ENCODE data around the gene KCNH4.
"Not testable (repeated sequence)": the region's sequence is repeated elsewhere in the genome, so short reads cannot be mapped to it uniquely, and the experiment has no call there.

KCNH4 gene

GRCh38 chr17:42214156-42214555 lies 33.2 kb upstream of the KCNH4 start:
- no peaks in the 10 kb centered on the region for H3K27me3 ChIP-seq (ENCODE audit: insufficient read depth, insufficient read length)
- no peaks in the 10 kb centered on the region for H3K9me3 ChIP-seq (ENCODE audit: insufficient read depth, low read length)
- no peaks in the 10 kb centered on the region for H3K4me1 ChIP-seq (ENCODE audit: insufficient read depth, insufficient read length)
- no peak overlapping the region for H3K4me3 ChIP-seq (ENCODE audit: insufficient read length, low read depth)
- H3K36me3 ChIP-seq (ENCODE audit: insufficient read depth, insufficient read length, low read length): peaks cover 39% of the 10 kb centered on the region
- TF ChIP-seq SUZ12 (IDR thresholded peaks at IDR 0.05; ENCODE audit: extremely low read depth, insufficient read depth, insufficient read length) (no peak), ZNF274 (IDR thresholded peaks at IDR 0.05; ENCODE audit: low read depth, low read length) (no peak), YY1 (IDR thresholded peaks at IDR 0.05; ENCODE audit: insufficient read depth, insufficient read length) (no peak)
- no peak overlapping the region for H3K9ac ChIP-seq (ENCODE audit: insufficient read length, low read depth)
- no peak for DNase-seq (ENCODE audit: low read depth, low spot score)

GRCh38 chr17:42212382-42212781 lies 31.4 kb upstream of the KCNH4 start:
- no peak for DNase-seq (ENCODE audit: low read depth, low spot score)
- Histone ChIP-seq H3K9ac (ENCODE audit: insufficient read length, low read depth) (no peak overlapping the region), H3K36me3 (ENCODE audit: insufficient read depth, insufficient read length, low read length) (peaks cover 34% of the 10 kb centered on the region), H3K9me3 (ENCODE audit: insufficient read depth, low read length) (no peaks in the 10 kb centered on the region), H3K4me3 (ENCODE audit: insufficient read length, low read depth) (no peak overlapping the region), H3K27me3 (ENCODE audit: insufficient read depth, insufficient read length) (no peaks in the 10 kb centered on the region), H3K4me1 (ENCODE audit: insufficient read depth, insufficient read length) (no peaks in the 10 kb centered on the region)
- TF ChIP-seq YY1 (IDR thresholded peaks at IDR 0.05; ENCODE audit: insufficient read depth, insufficient read length) (no peak), ZNF274 (IDR thresholded peaks at IDR 0.05; ENCODE audit: low read depth, low read length) (no peak), SUZ12 (IDR thresholded peaks at IDR 0.05; ENCODE audit: extremely low read depth, insufficient read depth, insufficient read length) (no peak)

- H3K4me3 ChIP-seq (ENCODE audit: insufficient read length, low read depth); H3K9me3 ChIP-seq (ENCODE audit: insufficient read depth, low read length); H3K27me3 ChIP-seq (ENCODE audit: insufficient read depth, insufficient read length); H3K4me1 ChIP-seq (ENCODE audit: insufficient read depth, insufficient read length); H3K9ac ChIP-seq (ENCODE audit: insufficient read length, low read depth); DNase-seq (ENCODE audit: low read depth, low spot score): not testable (repeated sequence)
- H3K36me3 ChIP-seq (ENCODE audit: insufficient read depth, insufficient read length, low read length): peaks cover 34% of the 10 kb centered on the region
Observed at GRCh38 chr17:42211921-42212341, 31.0 kb upstream of the KCNH4 start.

- Histone ChIP-seq H3K4me3 (ENCODE audit: insufficient read length, low read depth) (no peak overlapping the region), H3K27me3 (ENCODE audit: insufficient read depth, insufficient read length) (no peaks in the 10 kb centered on the region), H3K9me3 (ENCODE audit: insufficient read depth, low read length) (no peaks in the 10 kb centered on the region), H3K36me3 (ENCODE audit: insufficient read depth, insufficient read length, low read length) (peaks cover 26% of the 10 kb centered on the region), H3K9ac (ENCODE audit: insufficient read length, low read depth) (no peak overlapping the region), H3K4me1 (ENCODE audit: insufficient read depth, insufficient read length) (no peaks in the 10 kb centered on the region)
- DNase-seq (ENCODE audit: low read depth, low spot score): no peak
- TF ChIP-seq ZNF274 (IDR thresholded peaks at IDR 0.05; ENCODE audit: low read depth, low read length) (no peak), YY1 (IDR thresholded peaks at IDR 0.05; ENCODE audit: insufficient read depth, insufficient read length) (no peak), SUZ12 (IDR thresholded peaks at IDR 0.05; ENCODE audit: extremely low read depth, insufficient read depth, insufficient read length) (no peak)
Observed at GRCh38 chr17:42210046-42210445, 29.1 kb upstream of the KCNH4 start.

GRCh38 chr17:42206153-42206612 lies 25.2 kb upstream of the KCNH4 start:
- H3K27me3 ChIP-seq (ENCODE audit: insufficient read depth, insufficient read length); H3K4me3 ChIP-seq (ENCODE audit: insufficient read length, low read depth); H3K9me3 ChIP-seq (ENCODE audit: insufficient read depth, low read length); H3K9ac ChIP-seq (ENCODE audit: insufficient read length, low read depth); DNase-seq (ENCODE audit: low read depth, low spot score); H3K4me1 ChIP-seq (ENCODE audit: insufficient read depth, insufficient read length): not testable (repeated sequence)
- peaks cover 21% of the 10 kb centered on the region for H3K36me3 ChIP-seq (ENCODE audit: insufficient read depth, insufficient read length, low read length)

- TF ChIP-seq SUZ12 (IDR thresholded peaks at IDR 0.05; ENCODE audit: extremely low read depth, insufficient read depth, insufficient read length): no peak
- no peak for TF ChIP-seq YY1 (IDR thresholded peaks at IDR 0.05; ENCODE audit: insufficient read depth, insufficient read length)
- TF ChIP-seq ZNF274 (IDR thresholded peaks at IDR 0.05; ENCODE audit: low read depth, low read length): no peak
- H3K36me3 ChIP-seq (ENCODE audit: insufficient read depth, insufficient read length, low read length): peaks cover 7% of the 10 kb centered on the region
- no peaks in the 10 kb centered on the region for H3K27me3 ChIP-seq (ENCODE audit: insufficient read depth, insufficient read length)
- no peaks in the 10 kb centered on the region for H3K9me3 ChIP-seq (ENCODE audit: insufficient read depth, low read length)
- DNase-seq (ENCODE audit: low read depth, low spot score): no peak
- no peak overlapping the region for H3K4me3 ChIP-seq (ENCODE audit: insufficient read length, low read depth)
- H3K9ac ChIP-seq (ENCODE audit: insufficient read length, low read depth): no peak overlapping the region
- H3K4me1 ChIP-seq (ENCODE audit: insufficient read depth, insufficient read length): no peaks in the 10 kb centered on the region
Observed at GRCh38 chr17:42203354-42203753, 22.4 kb upstream of the KCNH4 start.

- H3K4me3 ChIP-seq (ENCODE audit: insufficient read length, low read depth): no peak overlapping the region
- no peaks in the 10 kb centered on the region for H3K4me1 ChIP-seq (ENCODE audit: insufficient read depth, insufficient read length)
- no peaks in the 10 kb centered on the region for H3K9me3 ChIP-seq (ENCODE audit: insufficient read depth, low read length)
- TF ChIP-seq ZNF274 (IDR thresholded peaks at IDR 0.05; ENCODE audit: low read depth, low read length) (no peak), YY1 (IDR thresholded peaks at IDR 0.05; ENCODE audit: insufficient read depth, insufficient read length) (no peak), SUZ12 (IDR thresholded peaks at IDR 0.05; ENCODE audit: extremely low read depth, insufficient read depth, insufficient read length) (no peak)
- H3K27me3 ChIP-seq (ENCODE audit: insufficient read depth, insufficient read length): no peaks in the 10 kb centered on the region
- DNase-seq (ENCODE audit: low read depth, low spot score): no peak
- peaks cover 7% of the 10 kb centered on the region for H3K36me3 ChIP-seq (ENCODE audit: insufficient read depth, insufficient read length, low read length)
- no peak overlapping the region for H3K9ac ChIP-seq (ENCODE audit: insufficient read length, low read depth)
Observed at GRCh38 chr17:42202696-42203095, 21.8 kb upstream of the KCNH4 start.

GRCh38 chr17:42202159-42202558 lies 21.2 kb upstream of the KCNH4 start:
- no peaks in the 10 kb centered on the region for H3K27me3 ChIP-seq (ENCODE audit: insufficient read depth, insufficient read length)
- no peak overlapping the region for H3K9ac ChIP-seq (ENCODE audit: insufficient read length, low read depth)
- no peak overlapping the region for H3K4me3 ChIP-seq (ENCODE audit: insufficient read length, low read depth)
- TF ChIP-seq ZNF274 (IDR thresholded peaks at IDR 0.05; ENCODE audit: low read depth, low read length) (no peak), YY1 (IDR thresholded peaks at IDR 0.05; ENCODE audit: insufficient read depth, insufficient read length) (no peak)
- no peaks in the 10 kb centered on the region for H3K9me3 ChIP-seq (ENCODE audit: insufficient read depth, low read length)
- H3K4me1 ChIP-seq (ENCODE audit: insufficient read depth, insufficient read length): no peaks in the 10 kb centered on the region
- peaks cover 3% of the 10 kb centered on the region for H3K36me3 ChIP-seq (ENCODE audit: insufficient read depth, insufficient read length, low read length)
- no peak for DNase-seq (ENCODE audit: low read depth, low spot score)

All from NT2/D1 (cell line).